Measurements from ENCODE around the gene BTF3L4.

The BTF3L4 gene

DNA sequence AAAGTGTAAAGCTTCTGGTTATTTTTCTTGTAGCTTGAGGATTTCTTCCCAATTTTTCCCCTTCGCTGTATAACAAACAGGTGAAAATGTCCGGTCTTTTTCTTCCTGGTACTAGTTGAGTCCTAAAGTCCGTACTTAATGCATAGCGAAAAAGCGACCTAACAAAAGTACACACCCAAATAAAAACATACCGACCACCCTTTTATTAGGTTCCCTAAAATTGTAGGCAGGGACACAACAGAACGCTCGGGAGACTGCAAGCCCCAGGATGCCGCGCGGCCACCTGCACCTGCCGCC, 281 bp upstream of the BTF3L4 start:
- Histone ChIP-seq H3K36me3 (ENCODE audit: insufficient read depth, low read length) (peaks cover 42% of the 10 kb centered on the region), H3K27ac (ENCODE audit: low read length) (peak overlapping the region; percentile 98), H3K79me2 (ENCODE audit: insufficient read depth, low read length) (peaks cover 93% of the 10 kb centered on the region), H4K20me1 (ENCODE audit: insufficient read depth, low read length) (peaks cover 22% of the 10 kb centered on the region), H3K4me3 (ENCODE audit: low read depth in 1 of 2, low read length in 2 of 2) (peak overlapping the region; percentile 79 to 80), H3K4me1 (ENCODE audit: insufficient read depth, low read length) (peaks cover 79% of the 10 kb centered on the region), H3K4me2 (ENCODE audit: insufficient read depth, low read length) (peak overlapping the region; percentile 85), H3K27me3 (ENCODE audit: insufficient read depth, low read length, poor library complexity) (no peaks in the 10 kb centered on the region), H3K9me3 (ENCODE audit: insufficient read depth, low read length, severe bottlenecking) (no peaks in the 10 kb centered on the region), H2AFZ (ENCODE audit: low read depth, low read length) (peak overlapping the region; percentile 67), H3K9ac (ENCODE audit: low read depth, low read length) (peak overlapping the region; percentile 89)
- no peak for ATAC-seq (ENCODE audit: insufficient read depth, low read depth)
- DNase-seq = no peak
- no peak for TF ChIP-seq EZH2 (IDR thresholded peaks at IDR 0.05; ENCODE audit: borderline replicate concordance, low read depth, low read length, severe bottlenecking)
- no peak for TF ChIP-seq CTCF (IDR thresholded peaks at IDR 0.05; ENCODE audit: borderline replicate concordance, extremely low read depth, low read length, poor library complexity, severe bottlenecking)

DNA sequence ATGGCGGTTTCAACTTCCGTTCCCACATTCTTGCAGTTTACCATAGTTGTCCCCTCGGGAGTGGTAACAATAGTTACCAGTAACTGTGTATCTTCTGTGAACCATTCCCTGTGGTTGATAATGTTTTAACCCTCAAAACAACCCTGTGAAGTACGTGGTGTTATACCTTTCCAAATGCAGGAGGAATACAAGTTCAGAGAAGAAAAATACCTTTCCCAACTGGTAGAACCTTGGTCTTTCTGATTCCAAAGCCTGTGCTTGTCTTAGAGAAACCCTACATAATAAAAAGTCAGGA, 789 bp downstream of the BTF3L4 start:
- H3K27me3 ChIP-seq (ENCODE audit: insufficient read depth, low read length, poor library complexity) = no peaks in the 10 kb centered on the region
- H3K9me3 ChIP-seq (ENCODE audit: insufficient read depth, low read length, severe bottlenecking) = no peaks in the 10 kb centered on the region
- ATAC-seq (ENCODE audit: insufficient read depth, low read depth) = peak; percentile 54
- peaks cover 37% of the 10 kb centered on the region for H3K36me3 ChIP-seq (ENCODE audit: insufficient read depth, low read length)
- H3K27ac ChIP-seq (ENCODE audit: low read length) = peak overlapping the region; percentile 98
- no peak for TF ChIP-seq EZH2 (IDR thresholded peaks at IDR 0.05; ENCODE audit: borderline replicate concordance, low read depth, low read length, severe bottlenecking)
- TF ChIP-seq CTCF (IDR thresholded peaks at IDR 0.05; ENCODE audit: borderline replicate concordance, extremely low read depth, low read length, poor library complexity, severe bottlenecking) = no peak
- H3K4me1 ChIP-seq (ENCODE audit: insufficient read depth, low read length) = peaks cover 71% of the 10 kb centered on the region
- H3K79me2 ChIP-seq (ENCODE audit: insufficient read depth, low read length) = peaks cover 92% of the 10 kb centered on the region
- no peak for DNase-seq
- peak overlapping the region; percentile 11; the same call in 1 of the 2 replicates for H2AFZ ChIP-seq (ENCODE audit: low read depth, low read length)
- peak overlapping the region; percentile 85 for H3K4me2 ChIP-seq (ENCODE audit: insufficient read depth, low read length)
- peaks cover 20% of the 10 kb centered on the region for H4K20me1 ChIP-seq (ENCODE audit: insufficient read depth, low read length)
- peak overlapping the region; percentile 89 for H3K9ac ChIP-seq (ENCODE audit: low read depth, low read length)
- peak overlapping the region; percentile 79 to 80; a peak in 3 of 4 replicates for H3K4me3 ChIP-seq (ENCODE audit: low read depth in 1 of 2, low read length in 2 of 2)

DNA sequence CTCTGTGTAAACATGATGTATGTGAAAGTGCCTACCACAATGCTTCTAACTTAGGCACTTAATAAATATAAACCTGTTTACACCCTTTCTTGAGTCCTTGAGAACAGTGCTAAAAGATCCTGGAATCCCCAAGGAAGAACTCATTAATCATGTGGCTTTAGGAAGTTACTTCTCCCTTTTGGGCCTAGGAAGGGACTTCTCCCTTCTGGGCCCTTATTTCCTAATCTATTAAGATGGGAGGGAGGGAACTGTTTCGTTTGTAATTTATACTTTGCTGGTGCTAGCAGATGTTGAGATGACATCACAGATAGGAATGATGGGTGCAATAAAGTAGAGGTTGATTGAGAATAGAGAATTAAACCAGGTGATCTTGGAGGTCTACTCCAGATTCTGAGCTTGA, 1.2 kb downstream of the BTF3L4 start:
- Histone ChIP-seq H3K27ac (ENCODE audit: low read length) (peak overlapping the region; percentile 98), H2AFZ (ENCODE audit: low read depth, low read length) (no peak overlapping the region), H3K9me3 (ENCODE audit: insufficient read depth, low read length, severe bottlenecking) (no peaks in the 10 kb centered on the region), H3K4me2 (ENCODE audit: insufficient read depth, low read length) (peak overlapping the region; percentile 85), H3K36me3 (ENCODE audit: insufficient read depth, low read length) (peaks cover 33% of the 10 kb centered on the region), H4K20me1 (ENCODE audit: insufficient read depth, low read length) (peaks cover 16% of the 10 kb centered on the region), H3K4me3 (ENCODE audit: low read depth in 1 of 2, low read length in 2 of 2) (peak overlapping the region; percentile 79 to 80; a peak in 3 of 4 replicates), H3K79me2 (ENCODE audit: insufficient read depth, low read length) (peaks cover 90% of the 10 kb centered on the region), H3K4me1 (ENCODE audit: insufficient read depth, low read length) (peaks cover 67% of the 10 kb centered on the region), H3K9ac (ENCODE audit: low read depth, low read length) (peak overlapping the region; percentile 89), H3K27me3 (ENCODE audit: insufficient read depth, low read length, poor library complexity) (no peaks in the 10 kb centered on the region)
- DNase-seq (no peak), ATAC-seq (ENCODE audit: insufficient read depth, low read depth) (no peak)
- TF ChIP-seq EZH2 (IDR thresholded peaks at IDR 0.05; ENCODE audit: borderline replicate concordance, low read depth, low read length, severe bottlenecking) = no peak
- no peak for TF ChIP-seq CTCF (IDR thresholded peaks at IDR 0.05; ENCODE audit: borderline replicate concordance, extremely low read depth, low read length, poor library complexity, severe bottlenecking)

DNA sequence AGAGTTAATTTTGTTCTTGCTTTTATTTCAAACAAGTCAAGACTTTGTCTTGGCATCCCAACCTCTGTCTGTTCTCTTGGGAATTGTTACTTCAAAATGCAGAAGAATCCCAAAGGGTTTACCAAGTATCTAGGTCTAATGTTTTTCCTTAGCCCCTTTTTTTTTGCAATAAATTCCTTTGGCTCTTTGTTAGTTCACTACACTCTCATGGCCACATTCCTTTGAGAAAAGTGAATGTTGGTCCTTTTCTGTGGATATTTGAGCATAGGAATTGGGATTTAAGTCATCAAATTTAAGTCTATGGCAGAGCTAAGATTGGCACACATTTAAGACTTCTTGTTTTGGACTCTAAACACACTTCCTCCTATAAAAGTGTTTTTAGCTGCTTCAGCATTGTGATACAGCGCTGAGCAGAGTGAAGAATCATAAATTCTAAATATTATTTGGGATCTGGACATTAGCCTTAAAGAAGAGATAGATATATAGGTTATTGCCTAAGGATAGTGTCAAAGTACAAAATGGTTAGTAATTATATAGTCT, 1.9 kb downstream of the BTF3L4 start:
- ATAC-seq (ENCODE audit: insufficient read depth, low read depth) = no peak

More for the DNA sequence above, 1.9 kb downstream of the BTF3L4 start:
- no peak for DNase-seq
- H3K27ac ChIP-seq (ENCODE audit: low read length) = peak overlapping the region; percentile 98
- peaks cover 66% of the 10 kb centered on the region for H3K4me1 ChIP-seq (ENCODE audit: insufficient read depth, low read length)
- H3K9me3 ChIP-seq (ENCODE audit: insufficient read depth, low read length, severe bottlenecking) = no peaks in the 10 kb centered on the region
- H3K79me2 ChIP-seq (ENCODE audit: insufficient read depth, low read length) = peaks cover 90% of the 10 kb centered on the region
- H3K36me3 ChIP-seq (ENCODE audit: insufficient read depth, low read length) = peaks cover 34% of the 10 kb centered on the region
- H3K4me3 ChIP-seq (ENCODE audit: low read depth in 1 of 2, low read length in 2 of 2) = peak overlapping the region; percentile 79 to 80; a peak in 3 of 4 replicates
- H3K9ac ChIP-seq (ENCODE audit: low read depth, low read length) = peak overlapping the region; percentile 89
- H3K4me2 ChIP-seq (ENCODE audit: insufficient read depth, low read length) = peak overlapping the region; percentile 85
- TF ChIP-seq EZH2 (IDR thresholded peaks at IDR 0.05; ENCODE audit: borderline replicate concordance, low read depth, low read length, severe bottlenecking) (no peak), CTCF (IDR thresholded peaks at IDR 0.05; ENCODE audit: borderline replicate concordance, extremely low read depth, low read length, poor library complexity, severe bottlenecking) (no peak)
- no peaks in the 10 kb centered on the region for H3K27me3 ChIP-seq (ENCODE audit: insufficient read depth, low read length, poor library complexity)
- H2AFZ ChIP-seq (ENCODE audit: low read depth, low read length) = no peak overlapping the region
- peaks cover 11% of the 10 kb centered on the region for H4K20me1 ChIP-seq (ENCODE audit: insufficient read depth, low read length)

Data from DND-41 (cell line).